Gastroesophageal sphincter (tissue), 4 donors: Measurements from ENCODE around the gene TRIM58. TPM values are rescaled to one million over a fixed set of nuclear protein-coding genes. Genes with fewer than 3 reads are reported as not detected.

Experiments
- ATAC-seq: fragments of 150-250 bp; one replicate; pipeline ENCODE4 v1.9.1; 2016; ENCODE audit warnings: mild to moderate bottlenecking, moderate library complexity
- H3K27ac ChIP-seq, 4 donors: fragments of 200-600 bp; sonication (generic) in 3 of 4; 1 replicate in 3 of 4; 2 replicates in 1 of 4; pipeline ENCODE4 v1.5.1; 2016 to 2019
- H3K27me3 ChIP-seq: fragments of 200-600 bp; sonication (generic); one replicate; pipeline ENCODE4 v1.5.1; 2019
- H3K36me3 ChIP-seq, 2 donors: fragments of 200-600 bp; sonication (generic); one replicate each; pipeline ENCODE4 v1.5.1; 2019; ENCODE audit warnings: control low read depth in 1 of 2
- H3K4me1 ChIP-seq, 3 donors: fragments of 200-600 bp; sonication (generic); 1 replicate in 2 of 3; 2 replicates in 1 of 3; pipeline ENCODE4 v1.5.1; 2016 to 2019; ENCODE audit warnings: control low read depth in 2 of 3
- H3K4me3 ChIP-seq, 2 donors: fragments of 200-600 bp; sonication (generic); one replicate each; pipeline ENCODE4 v1.5.1; 2019; ENCODE audit warnings: mild to moderate bottlenecking in 1 of 2, moderate library complexity in 1 of 2
- H3K9me3 ChIP-seq, 3 donors: fragments of 200-600 bp; sonication (generic); one replicate each; pipeline ENCODE4 v1.5.1; 2017 to 2019; ENCODE audit warnings: control low read depth in 2 of 3
- CTCF ChIP-seq, 4 experiments: fragments of 200-600 bp in 2 of 4; fragments of 450-650 bp in 2 of 4; sonication (generic) in 1 of 4; IDR thresholded peaks; one replicate each; pipeline ENCODE4 v1.5.1; 2017 to 2019; ENCODE audit warnings: antibody characterized with exemption in 4 of 4, mild to moderate bottlenecking in 2 of 4, moderate library complexity in 2 of 4
- EP300 ChIP-seq: sonication (generic); formaldehyde crosslinking; IDR thresholded peaks from one replicate; pipeline ENCODE4 v1.6.1; 2017; ENCODE audit warnings: antibody characterized with exemption, mild to moderate bottlenecking
- POLR2A ChIP-seq, 2 donors: fragments of 450-650 bp; IDR thresholded peaks; one replicate each; pipeline ENCODE4 v1.6.1; 2017; ENCODE audit warnings: antibody characterized with exemption in 2 of 2, mild to moderate bottlenecking in 2 of 2, moderate library complexity in 1 of 2
- POLR2AphosphoS5 ChIP-seq: sonication (generic); formaldehyde crosslinking; IDR thresholded peaks from one replicate; pipeline ENCODE4 v1.6.1; 2017; ENCODE audit warnings: antibody characterized with exemption
- WGBS, 2 donors: methylation state at CpG; one replicate each; pipeline ENCODE4 v1.1.5; 2018; ENCODE audit warnings: low coverage in 1 of 2; 5-methylcytosine and 5-hydroxymethylcytosine counted together
- total RNA-seq, 4 donors: library from RNA; depleted of rRNA; stranded (reverse); fragments of >200 nt; gene quantifications; one replicate each; pipeline ENCODE4 v1.1.0, GENCODE V29; 2016

Gene TRIM58
- total RNA-seq, 4 donors from 2014 or later = 0.81 to 9.1 (median 0.89) TPM; not detected in 1

- 50 to 55% methylated on average over 2 of the region's 2 CpGs for WGBS, 2 donors
- no peak for ATAC-seq
Observed at GRCh38 chr1:247843411-247843810, 13.6 kb upstream of the TRIM58 start.

DNA sequence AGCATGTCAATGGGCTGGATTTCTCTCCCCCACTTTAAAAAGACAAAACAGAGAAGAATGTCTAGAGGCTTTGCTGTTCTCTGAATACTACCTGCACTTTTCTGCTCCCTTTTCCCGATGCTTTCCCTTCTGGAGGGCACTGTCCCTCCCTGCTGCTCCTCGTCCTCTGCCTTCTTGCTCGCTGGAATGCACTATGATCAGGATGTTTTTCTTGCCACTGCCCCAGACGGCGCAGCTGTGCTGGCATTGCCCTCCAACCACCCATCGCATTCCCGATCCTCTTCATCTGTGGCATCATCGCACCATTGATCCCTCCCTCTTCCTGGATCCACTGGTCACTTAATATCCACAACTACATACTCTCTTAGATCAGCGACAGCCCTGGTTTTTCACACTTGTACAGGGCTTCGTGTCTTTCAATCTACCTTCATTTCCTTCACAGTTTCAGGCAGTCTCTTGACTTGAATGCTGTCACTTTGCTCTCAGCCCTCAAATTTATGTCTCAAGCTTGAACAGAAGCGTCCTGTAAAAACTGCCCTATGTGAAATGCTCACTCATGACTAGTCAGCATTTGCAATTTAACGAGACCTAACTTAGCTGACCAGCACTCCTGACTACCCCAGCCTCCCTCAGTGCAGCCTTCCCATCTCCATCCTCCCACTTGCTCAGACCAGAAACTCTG is 11.8 kb upstream of the TRIM58 start:
- Histone ChIP-seq H3K9me3 (no peaks in the 10 kb centered on the region), H3K27ac (no peak overlapping the region), H3K4me3 (no peak overlapping the region), H3K4me1 (no peaks in the 10 kb centered on the region), H3K36me3 (no peaks in the 10 kb centered on the region), H3K27me3 (no peaks in the 10 kb centered on the region)
- WGBS, 2 donors = 63 to 69% methylated on average over 11 to 12 of the region's 12 CpGs
- TF ChIP-seq POLR2A (IDR thresholded peaks at IDR 0.05) (no peak), CTCF (IDR thresholded peaks at IDR 0.05) (no peak), EP300 (no peak), POLR2AphosphoS5 (no peak)
- no peak for ATAC-seq

More at GRCh38 chr1:247843411-247843810, 13.6 kb upstream of the TRIM58 start:
- Histone ChIP-seq H3K27me3 (no peaks in the 10 kb centered on the region), H3K4me1 (no peaks in the 10 kb centered on the region), H3K27ac (no peak overlapping the region), H3K9me3 (no peaks in the 10 kb centered on the region), H3K36me3 (no peaks in the 10 kb centered on the region), H3K4me3 (no peak overlapping the region)
- TF ChIP-seq EP300 (no peak), CTCF (IDR thresholded peaks at IDR 0.05) (no peak), POLR2A (IDR thresholded peaks at IDR 0.05) (no peak), POLR2AphosphoS5 (no peak)

DNA sequence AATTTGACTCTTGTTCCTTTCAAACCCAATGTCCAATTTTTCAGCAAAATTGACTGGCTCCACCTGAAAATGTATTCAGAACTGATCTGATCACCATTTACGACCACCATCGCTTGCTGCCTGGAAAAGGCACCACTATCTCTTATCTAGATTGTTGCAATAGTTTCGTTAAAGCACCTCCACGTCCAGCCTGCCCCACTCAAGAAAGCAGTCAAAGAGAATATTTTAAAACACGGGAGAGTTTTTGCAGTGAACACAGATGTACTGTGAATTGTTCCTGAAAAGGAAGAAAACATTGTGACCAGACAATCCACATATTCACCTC is 11.3 kb upstream of the TRIM58 start:
- no peaks in the 10 kb centered on the region for H3K36me3 ChIP-seq
- H3K27ac ChIP-seq = no peak overlapping the region
- no peak for ATAC-seq
- TF ChIP-seq CTCF (IDR thresholded peaks at IDR 0.05) (no peak), POLR2A (IDR thresholded peaks at IDR 0.05) (no peak)
- WGBS, 2 donors = 77% methylated on average over 5 of the region's 5 CpGs
- no peaks in the 10 kb centered on the region for H3K9me3 ChIP-seq
- H3K27me3 ChIP-seq = no peaks in the 10 kb centered on the region
- H3K4me3 ChIP-seq = no peak overlapping the region
- H3K4me1 ChIP-seq = no peaks in the 10 kb centered on the region

DNA sequence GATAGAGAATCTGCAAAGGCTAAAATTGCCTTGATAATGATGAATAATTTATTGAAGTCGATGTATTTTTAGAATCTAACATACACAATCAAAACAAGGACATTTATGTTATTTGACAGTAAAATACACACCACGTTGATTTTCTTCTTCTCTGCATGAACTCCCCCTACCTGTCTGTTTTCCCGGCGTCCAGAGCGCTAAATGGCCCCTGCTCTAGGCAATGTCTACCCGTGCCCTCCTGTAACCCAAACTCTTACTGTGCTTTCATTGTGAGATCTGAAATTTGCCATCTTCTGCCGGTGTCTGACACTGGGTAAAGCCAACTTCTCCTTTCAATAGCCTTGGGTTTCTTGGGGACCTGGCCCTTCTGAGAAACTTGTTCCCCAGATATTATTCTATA is 8.6 kb upstream of the TRIM58 start:
- WGBS, 2 donors = 67 to 83% methylated on average over 7 of the region's 7 CpGs
- Histone ChIP-seq H3K9me3 (no peaks in the 10 kb centered on the region), H3K36me3 (no peaks in the 10 kb centered on the region), H3K4me1 (no peaks in the 10 kb centered on the region), H3K27ac (no peak overlapping the region), H3K27me3 (peaks cover 2% of the 10 kb centered on the region), H3K4me3 (no peak overlapping the region)
- no peak for TF ChIP-seq POLR2AphosphoS5
- ATAC-seq = no peak

- H3K27ac ChIP-seq = no peak overlapping the region
- H3K4me3 ChIP-seq = no peak overlapping the region
- H3K27me3 ChIP-seq = peaks cover 9% of the 10 kb centered on the region
- H3K9me3 ChIP-seq = no peaks in the 10 kb centered on the region
- 78 to 92% methylated on average over 1 of the region's 1 CpG for WGBS, 2 donors
- no peaks in the 10 kb centered on the region for H3K36me3 ChIP-seq
- no peaks in the 10 kb centered on the region for H3K4me1 ChIP-seq
- no peak for TF ChIP-seq EP300
- no peak for TF ChIP-seq POLR2A (IDR thresholded peaks at IDR 0.05)
- no peak for TF ChIP-seq POLR2AphosphoS5
- no peak for TF ChIP-seq CTCF (IDR thresholded peaks at IDR 0.05)
- ATAC-seq = no peak
Observed at GRCh38 chr1:247849616-247850015, 7.4 kb upstream of the TRIM58 start.
